SJSA1 (cell line): ENCODE measurements around the gene CCDC106. TPM values are rescaled to one million over a fixed set of nuclear protein-coding genes. Genes with fewer than 3 reads are reported as not detected.

Source experiments
- DNase-seq, 2 experiments: peaks; one replicate each; pipeline ENCODE4 v3.0.0-alpha.2; 2015 to 2020; ENCODE audit warnings: low spot score in 2 of 2, low read depth in 1 of 2
- H3K27ac ChIP-seq: fragments of 250-450 bp; sonication (Bioruptor Pico); 2 replicates; pipeline ENCODE4 v1.5.1; 2020; ENCODE audit warnings: mild to moderate bottlenecking, moderate library complexity
- H3K27me3 ChIP-seq: fragments of 250-450 bp; sonication (Bioruptor Pico); replicated peaks from 2 replicates; pipeline ENCODE4 v1.5.1; 2020; ENCODE audit warnings: mild to moderate bottlenecking, moderate library complexity
- H3K36me3 ChIP-seq: fragments of 250-450 bp; sonication (Bioruptor Pico); 2 replicates; pipeline ENCODE4 v1.5.1; 2020; ENCODE audit warnings: mild to moderate bottlenecking
- H3K4me1 ChIP-seq: fragments of 250-450 bp; sonication (Bioruptor Pico); replicated peaks from 2 replicates; pipeline ENCODE4 v1.6.1; 2021; ENCODE audit warnings: mild to moderate bottlenecking
- H3K4me3 ChIP-seq: fragments of 250-450 bp; sonication (Bioruptor Pico); 2 replicates; pipeline ENCODE4 v1.5.1; 2020; ENCODE audit warnings: mild to moderate bottlenecking
- H3K9me3 ChIP-seq: fragments of 250-450 bp; sonication (Bioruptor Pico); replicated peaks from 2 replicates; pipeline ENCODE4 v1.5.1; 2020; ENCODE audit warnings: mild to moderate bottlenecking
- total RNA-seq: library from RNA; depleted of rRNA; stranded (reverse); fragments of >200 nt; shearing (Covaris generic); gene quantifications from 2 replicates; pipeline ENCODE4 v1.2.3, GENCODE V29; 2014

Gene CCDC106
- total RNA-seq, 1 experiment from 2014 or later = 6.0 TPM

- H3K27ac ChIP-seq = no peak overlapping the region
- DNase-seq = no peak
- no peaks in the 10 kb centered on the region for H3K27me3 ChIP-seq
- H3K9me3 ChIP-seq = no peaks in the 10 kb centered on the region
- peak overlapping the region; percentile 69 for H3K4me3 ChIP-seq
- peaks cover 33% of the 10 kb centered on the region for H3K36me3 ChIP-seq
- peaks cover 14% of the 10 kb centered on the region for H3K4me1 ChIP-seq
Measured at GRCh38 chr19:55606471-55606787, 41.6 kb upstream of the CCDC106 start.

GRCh38 chr19:55606817-55607216 is 41.2 kb upstream of the CCDC106 start:
- DNase-seq = no peak
- Histone ChIP-seq H3K27ac (no peak overlapping the region), H3K4me3 (peak overlapping the region; percentile 69)

DNA sequence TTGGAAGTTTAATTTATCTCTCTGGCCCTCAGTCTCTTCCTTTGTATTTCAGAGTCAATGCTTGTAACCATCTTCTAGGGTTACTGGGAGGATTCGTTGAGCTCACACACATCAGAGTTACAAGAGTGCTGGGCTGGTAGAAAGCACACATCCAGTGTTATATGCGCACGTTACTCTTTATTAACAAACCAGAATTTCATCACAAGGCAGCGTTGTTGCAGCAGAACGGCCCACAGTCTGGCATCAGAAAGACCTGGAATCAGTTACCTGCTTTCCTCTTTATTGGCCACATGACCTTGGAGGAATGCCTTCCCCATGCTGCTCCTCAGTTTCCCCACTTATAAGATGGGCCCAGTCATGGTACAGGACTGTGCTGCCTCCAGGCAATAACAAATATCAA is 38.7 kb upstream of the CCDC106 start:
- H3K9me3 ChIP-seq = no peaks in the 10 kb centered on the region
- peaks cover 11% of the 10 kb centered on the region for H3K4me1 ChIP-seq
- no peak overlapping the region for H3K27ac ChIP-seq
- DNase-seq = no peak
- H3K4me3 ChIP-seq = no peak overlapping the region
- no peaks in the 10 kb centered on the region for H3K27me3 ChIP-seq
- H3K36me3 ChIP-seq = peaks cover 33% of the 10 kb centered on the region

More at GRCh38 chr19:55606817-55607216, 41.2 kb upstream of the CCDC106 start:
- H3K4me1 ChIP-seq = peaks cover 14% of the 10 kb centered on the region
- peaks cover 33% of the 10 kb centered on the region for H3K36me3 ChIP-seq
- no peaks in the 10 kb centered on the region for H3K9me3 ChIP-seq
- no peaks in the 10 kb centered on the region for H3K27me3 ChIP-seq

DNA sequence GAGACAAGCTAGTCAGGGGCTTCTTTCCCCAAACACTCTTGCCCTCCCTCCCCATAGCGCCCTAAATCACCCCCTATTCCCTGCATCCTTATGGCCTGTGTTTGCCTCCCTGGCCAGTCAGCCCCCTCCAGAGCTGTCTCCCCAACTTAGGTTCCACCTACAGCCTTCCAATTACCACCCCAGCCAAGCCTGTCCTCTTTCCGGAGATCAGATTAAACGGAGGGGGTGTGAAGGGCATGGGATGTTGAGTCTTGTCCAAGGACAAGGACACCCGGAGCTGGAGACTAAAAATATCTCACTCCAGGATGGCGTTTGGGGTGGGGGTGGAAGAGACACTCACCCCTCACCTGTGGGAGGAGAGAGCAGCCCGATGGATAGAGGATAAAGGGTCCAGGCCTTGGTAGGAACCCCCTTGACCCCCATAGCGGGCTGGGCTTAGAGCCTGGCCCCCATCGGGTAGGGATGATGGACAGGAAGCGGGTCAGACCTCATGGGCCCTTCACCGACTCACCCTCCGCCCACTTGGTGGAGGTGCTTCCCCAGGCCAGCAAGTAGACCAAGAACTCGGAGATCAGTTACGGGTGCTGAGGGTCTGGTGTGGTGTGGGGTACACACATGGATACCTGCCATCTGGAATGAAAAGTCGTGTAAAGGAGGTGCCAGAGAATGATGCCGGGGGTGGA is 36.6 kb upstream of the CCDC106 start:
- no peaks in the 10 kb centered on the region for H3K27me3 ChIP-seq
- no peak for DNase-seq
- H3K4me3 ChIP-seq = no peak overlapping the region
- peaks cover 4% of the 10 kb centered on the region for H3K4me1 ChIP-seq
- peaks cover 48% of the 10 kb centered on the region for H3K36me3 ChIP-seq
- H3K9me3 ChIP-seq = no peaks in the 10 kb centered on the region
- H3K27ac ChIP-seq = no peak overlapping the region

DNA sequence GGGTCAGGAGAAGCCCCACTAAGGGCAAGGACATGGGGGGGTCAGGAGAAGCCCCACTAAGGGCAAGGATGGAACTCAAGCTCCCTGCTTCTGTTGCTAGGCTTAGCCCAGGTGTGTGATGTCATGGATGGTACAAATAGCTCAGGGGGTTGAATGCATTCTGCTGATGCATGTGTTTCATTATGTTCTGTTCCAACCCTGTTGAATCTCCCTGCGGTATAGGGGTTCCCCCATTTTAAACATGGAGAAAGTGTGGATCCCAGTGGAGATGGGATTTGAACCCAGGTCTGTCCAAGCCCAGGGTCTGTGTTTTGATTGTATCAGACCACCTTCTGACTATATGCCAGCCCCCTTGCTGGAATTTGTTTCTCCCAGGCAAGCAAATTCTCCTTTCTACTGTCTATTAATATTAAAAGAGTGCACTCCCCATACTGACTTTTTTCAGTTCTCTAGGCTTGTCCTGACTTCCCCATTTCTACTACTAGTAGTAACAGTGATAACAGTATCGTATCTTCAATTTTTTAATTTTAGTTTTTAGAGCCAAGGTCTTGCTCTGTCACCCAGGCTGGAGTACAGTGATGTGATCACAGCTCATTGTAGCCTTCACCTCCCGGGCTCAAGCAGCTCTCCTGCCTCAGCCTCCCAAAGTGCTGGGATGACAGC is 35.9 kb upstream of the CCDC106 start:
- H3K4me1 ChIP-seq = no peaks in the 10 kb centered on the region
- no peak overlapping the region for H3K4me3 ChIP-seq
- no peaks in the 10 kb centered on the region for H3K27me3 ChIP-seq
- no peak for DNase-seq
- no peaks in the 10 kb centered on the region for H3K9me3 ChIP-seq
- H3K36me3 ChIP-seq = peaks cover 45% of the 10 kb centered on the region
- no peak overlapping the region for H3K27ac ChIP-seq

- Histone ChIP-seq H3K27me3 (no peaks in the 10 kb centered on the region), H3K4me3 (no peak overlapping the region), H3K27ac (no peak overlapping the region), H3K4me1 (no peaks in the 10 kb centered on the region), H3K9me3 (no peaks in the 10 kb centered on the region), H3K36me3 (peaks cover 54% of the 10 kb centered on the region)
- no peak for DNase-seq
Measured at GRCh38 chr19:55613396-55613795, 34.6 kb upstream of the CCDC106 start.

DNA sequence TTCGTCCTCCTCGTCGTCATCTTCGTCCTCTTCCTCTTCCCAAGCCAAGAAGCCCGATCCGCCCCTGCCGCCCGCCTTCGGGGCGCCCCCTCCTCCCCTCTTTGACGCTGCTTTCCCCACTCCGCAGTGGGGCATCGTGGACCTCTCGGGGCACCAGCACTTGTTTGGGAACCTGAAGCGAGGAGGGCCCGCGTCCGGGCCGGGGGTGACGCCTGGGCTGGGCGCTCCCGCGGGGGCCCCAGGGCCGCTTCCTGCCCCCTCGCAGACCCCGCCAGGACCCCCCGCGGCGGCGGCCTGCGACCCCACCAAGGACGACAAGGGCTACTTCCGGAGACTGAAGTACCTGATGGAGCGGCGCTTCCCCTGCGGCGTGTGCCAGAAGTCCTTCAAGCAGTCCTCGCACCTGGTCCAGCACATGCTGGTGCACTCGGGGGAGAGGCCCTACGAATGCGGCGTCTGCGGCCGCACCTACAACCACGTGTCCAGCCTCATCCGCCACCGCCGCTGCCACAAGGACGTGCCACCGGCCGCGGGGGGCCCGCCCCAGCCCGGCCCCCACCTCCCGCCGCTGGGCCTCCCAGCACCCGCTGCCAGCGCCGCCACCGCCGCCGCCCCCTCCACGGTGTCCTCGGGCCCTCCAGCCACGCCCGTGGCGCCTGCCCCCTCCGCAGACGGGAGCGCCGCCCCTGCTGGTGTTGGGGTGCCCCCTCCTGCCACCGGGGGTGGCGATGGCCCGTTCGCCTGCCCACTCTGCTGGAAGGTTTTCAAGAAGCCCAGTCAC is 33.9 kb upstream of the CCDC106 start:
- no peak overlapping the region for H3K27ac ChIP-seq
- H3K27me3 ChIP-seq = no peaks in the 10 kb centered on the region
- no peaks in the 10 kb centered on the region for H3K9me3 ChIP-seq
- H3K4me1 ChIP-seq = no peaks in the 10 kb centered on the region
- no peak overlapping the region for H3K4me3 ChIP-seq
- peaks cover 50% of the 10 kb centered on the region for H3K36me3 ChIP-seq
- DNase-seq = no peak

DNA sequence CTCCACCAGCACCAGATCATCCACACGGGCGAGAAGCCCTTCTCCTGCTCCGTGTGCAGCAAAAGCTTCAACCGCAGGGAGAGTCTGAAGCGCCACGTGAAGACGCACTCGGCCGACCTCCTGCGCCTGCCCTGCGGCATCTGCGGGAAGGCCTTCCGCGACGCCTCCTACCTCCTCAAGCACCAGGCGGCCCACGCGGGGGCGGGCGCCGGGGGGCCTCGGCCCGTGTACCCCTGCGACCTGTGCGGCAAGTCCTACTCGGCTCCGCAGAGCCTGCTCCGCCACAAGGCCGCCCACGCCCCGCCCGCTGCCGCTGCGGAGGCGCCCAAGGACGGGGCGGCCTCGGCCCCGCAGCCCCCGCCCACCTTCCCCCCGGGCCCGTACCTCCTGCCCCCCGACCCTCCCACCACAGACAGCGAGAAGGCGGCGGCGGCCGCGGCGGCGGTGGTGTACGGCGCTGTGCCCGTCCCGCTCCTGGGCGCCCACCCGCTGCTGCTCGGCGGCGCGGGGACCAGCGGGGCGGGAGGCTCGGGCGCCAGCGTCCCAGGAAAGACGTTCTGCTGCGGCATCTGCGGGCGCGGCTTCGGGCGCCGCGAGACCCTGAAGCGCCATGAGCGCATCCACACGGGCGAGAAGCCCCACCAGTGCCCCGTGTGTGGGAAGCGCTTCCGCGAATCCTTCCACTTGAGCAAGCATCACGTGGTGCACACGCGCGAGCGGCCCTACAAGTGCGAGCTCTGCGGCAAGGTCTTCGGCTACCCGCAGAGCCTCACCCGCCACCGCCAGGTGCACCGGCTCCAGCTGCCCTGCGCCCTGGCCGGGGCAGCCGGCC is 33.1 kb upstream of the CCDC106 start:
- Histone ChIP-seq H3K36me3 (peaks cover 42% of the 10 kb centered on the region), H3K4me3 (no peak overlapping the region), H3K9me3 (no peaks in the 10 kb centered on the region), H3K27me3 (no peaks in the 10 kb centered on the region), H3K27ac (no peak overlapping the region), H3K4me1 (no peaks in the 10 kb centered on the region)
- no peak for DNase-seq

DNA sequence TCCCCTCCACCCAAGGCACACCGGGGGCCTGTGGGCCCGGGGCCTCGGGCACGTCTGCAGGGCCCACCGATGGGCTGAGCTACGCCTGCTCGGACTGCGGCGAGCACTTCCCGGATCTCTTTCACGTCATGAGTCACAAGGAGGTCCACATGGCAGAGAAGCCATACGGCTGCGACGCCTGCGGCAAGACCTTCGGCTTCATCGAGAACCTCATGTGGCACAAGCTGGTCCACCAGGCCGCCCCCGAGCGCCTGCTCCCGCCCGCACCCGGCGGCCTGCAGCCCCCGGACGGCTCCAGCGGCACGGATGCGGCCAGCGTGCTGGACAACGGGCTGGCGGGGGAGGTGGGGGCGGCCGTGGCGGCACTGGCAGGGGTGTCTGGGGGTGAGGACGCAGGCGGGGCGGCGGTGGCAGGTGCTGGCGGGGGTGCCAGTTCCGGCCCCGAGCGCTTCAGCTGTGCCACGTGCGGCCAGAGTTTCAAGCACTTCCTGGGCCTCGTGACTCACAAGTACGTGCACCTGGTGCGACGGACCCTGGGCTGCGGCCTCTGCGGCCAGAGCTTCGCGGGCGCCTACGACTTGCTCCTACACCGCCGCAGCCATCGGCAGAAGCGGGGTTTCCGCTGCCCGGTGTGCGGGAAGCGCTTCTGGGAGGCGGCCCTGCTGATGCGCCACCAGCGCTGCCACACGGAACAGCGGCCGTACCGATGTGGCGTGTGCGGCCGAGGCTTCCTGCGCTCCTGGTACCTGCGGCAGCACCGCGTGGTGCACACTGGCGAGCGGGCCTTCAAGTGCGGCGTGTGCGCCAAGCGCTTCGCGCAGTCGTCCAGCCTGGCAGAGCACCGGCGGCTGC is 32.2 kb upstream of the CCDC106 start:
- H3K4me1 ChIP-seq = no peaks in the 10 kb centered on the region
- no peak overlapping the region for H3K4me3 ChIP-seq
- peaks cover 40% of the 10 kb centered on the region for H3K36me3 ChIP-seq
- DNase-seq = no peak
- H3K27ac ChIP-seq = no peak overlapping the region
- no peaks in the 10 kb centered on the region for H3K9me3 ChIP-seq
- no peaks in the 10 kb centered on the region for H3K27me3 ChIP-seq

- DNase-seq = no peak
- H3K9me3 ChIP-seq = no peaks in the 10 kb centered on the region
- no peak overlapping the region for H3K4me3 ChIP-seq
- no peaks in the 10 kb centered on the region for H3K4me1 ChIP-seq
- no peaks in the 10 kb centered on the region for H3K27me3 ChIP-seq
- no peak overlapping the region for H3K27ac ChIP-seq
- H3K36me3 ChIP-seq = peaks cover 41% of the 10 kb centered on the region
Measured at GRCh38 chr19:55616395-55616875, 31.6 kb upstream of the CCDC106 start.

DNA sequence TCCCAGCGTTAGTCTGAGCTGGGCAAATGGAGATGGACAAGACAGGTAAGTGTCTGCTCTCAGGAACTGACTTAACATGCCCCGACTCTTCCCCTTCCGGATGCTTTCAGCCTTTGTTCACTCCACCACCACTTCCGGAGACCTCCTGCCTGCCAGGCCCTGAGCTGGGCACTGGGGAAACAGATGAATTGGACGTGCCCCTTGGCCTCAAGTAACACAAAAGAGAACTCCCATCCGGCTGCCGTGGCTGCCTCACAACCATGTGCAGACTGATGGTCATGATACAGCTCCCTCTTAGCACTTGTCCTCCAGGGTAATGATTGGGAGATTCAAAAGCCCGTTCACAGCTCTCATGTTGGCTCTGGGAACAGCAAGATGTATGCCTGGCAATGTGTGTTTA is 30.6 kb upstream of the CCDC106 start:
- H3K27me3 ChIP-seq = no peaks in the 10 kb centered on the region
- no peaks in the 10 kb centered on the region for H3K4me1 ChIP-seq
- H3K27ac ChIP-seq = no peak overlapping the region
- no peak overlapping the region for H3K4me3 ChIP-seq
- no peak for DNase-seq
- peaks cover 48% of the 10 kb centered on the region for H3K36me3 ChIP-seq
- no peaks in the 10 kb centered on the region for H3K9me3 ChIP-seq

DNA sequence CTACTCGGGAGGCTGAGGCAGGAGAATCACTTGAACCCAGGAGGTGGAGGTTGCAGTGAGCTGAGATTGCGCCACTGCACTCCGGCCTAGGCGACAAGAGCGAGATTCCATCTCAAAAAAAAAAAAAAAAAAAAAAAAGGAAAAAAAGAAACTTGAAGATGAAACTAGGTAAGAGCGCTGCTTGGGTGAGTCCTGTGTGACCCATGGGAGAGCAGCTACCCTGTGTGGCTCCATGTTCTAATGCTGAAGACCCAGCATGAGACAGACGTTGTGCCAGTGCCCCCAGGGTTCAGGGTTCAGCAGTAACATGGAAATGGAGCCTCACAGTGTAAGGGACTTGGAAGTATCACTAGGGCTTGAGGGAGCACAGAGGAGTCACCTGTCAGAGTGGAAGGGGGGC is 29.6 kb upstream of the CCDC106 start:
- Histone ChIP-seq H3K4me3 (no peak overlapping the region), H3K27ac (no peak overlapping the region), H3K36me3 (peaks cover 51% of the 10 kb centered on the region), H3K9me3 (no peaks in the 10 kb centered on the region), H3K4me1 (no peaks in the 10 kb centered on the region), H3K27me3 (no peaks in the 10 kb centered on the region)
- DNase-seq = no peak

- no peak overlapping the region for H3K4me3 ChIP-seq
- H3K27me3 ChIP-seq = no peaks in the 10 kb centered on the region
- DNase-seq = no peak
- H3K9me3 ChIP-seq = no peaks in the 10 kb centered on the region
- H3K27ac ChIP-seq = no peak overlapping the region
- H3K36me3 ChIP-seq = peaks cover 51% of the 10 kb centered on the region
- H3K4me1 ChIP-seq = 0 out of 2 replicates have a peak, but pooled peaks cover 3% of the 10 kb centered on the region
Measured at GRCh38 chr19:55619286-55619685, 28.7 kb upstream of the CCDC106 start.
